Measurements from ENCODE around the gene DCST2.
A peak's percentile ranks its signal among the peaks of the same experiment; 100 is the strongest.

The DCST2 gene

GRCh38 chr1:155076371-155076770 is 42.8 kb upstream of the DCST2 start:
- H3K4me3 ChIP-seq (ENCODE audit: low read length), result no peak overlapping the region
- H3K9ac ChIP-seq (ENCODE audit: low read length), result no peak overlapping the region
- no peaks in the 10 kb centered on the region for H3K36me3 ChIP-seq (ENCODE audit: control insufficient read depth, insufficient read depth, low read length)
- peaks cover 9% of the 10 kb centered on the region for H3K4me1 ChIP-seq (ENCODE audit: control insufficient read depth, insufficient read depth, low read length)
- H3K27me3 ChIP-seq (ENCODE audit: control insufficient read depth, insufficient read depth, low read length), result peaks cover 15% of the 10 kb centered on the region
- H3K27ac ChIP-seq (ENCODE audit: low read depth, low read length), result no peak overlapping the region

DNA sequence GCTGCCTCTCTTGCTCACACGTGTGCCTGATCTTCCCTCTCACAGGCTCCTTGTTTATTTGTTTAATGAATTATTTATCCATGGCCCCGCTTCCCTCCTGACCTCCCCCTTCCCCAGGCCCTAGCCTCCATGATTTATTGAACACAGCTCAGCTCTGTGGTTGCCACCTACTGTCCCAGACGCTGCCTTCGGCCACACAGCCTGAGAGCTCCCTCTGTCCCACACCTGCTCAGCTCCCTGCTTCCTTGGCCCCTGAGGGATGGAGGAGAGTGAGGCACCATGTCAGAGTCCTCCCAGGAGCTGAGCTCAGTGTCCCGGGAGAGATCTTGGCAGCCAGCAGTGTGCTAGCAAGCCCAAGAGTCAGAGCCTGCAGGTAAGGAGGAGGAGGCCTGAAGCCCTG is 42.0 kb upstream of the DCST2 start:
- H3K36me3 ChIP-seq (ENCODE audit: control insufficient read depth, insufficient read depth, low read length), result no peaks in the 10 kb centered on the region
- H3K4me1 ChIP-seq (ENCODE audit: control insufficient read depth, insufficient read depth, low read length), result peaks cover 6% of the 10 kb centered on the region
- H3K27me3 ChIP-seq (ENCODE audit: control insufficient read depth, insufficient read depth, low read length), result peaks cover 10% of the 10 kb centered on the region
- no peak overlapping the region for H3K9ac ChIP-seq (ENCODE audit: low read length)
- H3K27ac ChIP-seq (ENCODE audit: low read depth, low read length), result no peak overlapping the region
- no peak overlapping the region for H3K4me3 ChIP-seq (ENCODE audit: low read length)

- Histone ChIP-seq H3K9ac (ENCODE audit: low read length) (no peak overlapping the region), H3K27me3 (ENCODE audit: control insufficient read depth, insufficient read depth, low read length) (no peaks in the 10 kb centered on the region), H3K4me3 (ENCODE audit: low read length) (no peak overlapping the region), H3K27ac (ENCODE audit: low read depth, low read length) (no peak overlapping the region), H3K4me1 (ENCODE audit: control insufficient read depth, insufficient read depth, low read length) (peaks cover 5% of the 10 kb centered on the region), H3K36me3 (ENCODE audit: control insufficient read depth, insufficient read depth, low read length) (peaks cover 5% of the 10 kb centered on the region)
These were observed 40.0 kb upstream of the DCST2 start for GRCh38 chr1:155073377-155074242.

DNA sequence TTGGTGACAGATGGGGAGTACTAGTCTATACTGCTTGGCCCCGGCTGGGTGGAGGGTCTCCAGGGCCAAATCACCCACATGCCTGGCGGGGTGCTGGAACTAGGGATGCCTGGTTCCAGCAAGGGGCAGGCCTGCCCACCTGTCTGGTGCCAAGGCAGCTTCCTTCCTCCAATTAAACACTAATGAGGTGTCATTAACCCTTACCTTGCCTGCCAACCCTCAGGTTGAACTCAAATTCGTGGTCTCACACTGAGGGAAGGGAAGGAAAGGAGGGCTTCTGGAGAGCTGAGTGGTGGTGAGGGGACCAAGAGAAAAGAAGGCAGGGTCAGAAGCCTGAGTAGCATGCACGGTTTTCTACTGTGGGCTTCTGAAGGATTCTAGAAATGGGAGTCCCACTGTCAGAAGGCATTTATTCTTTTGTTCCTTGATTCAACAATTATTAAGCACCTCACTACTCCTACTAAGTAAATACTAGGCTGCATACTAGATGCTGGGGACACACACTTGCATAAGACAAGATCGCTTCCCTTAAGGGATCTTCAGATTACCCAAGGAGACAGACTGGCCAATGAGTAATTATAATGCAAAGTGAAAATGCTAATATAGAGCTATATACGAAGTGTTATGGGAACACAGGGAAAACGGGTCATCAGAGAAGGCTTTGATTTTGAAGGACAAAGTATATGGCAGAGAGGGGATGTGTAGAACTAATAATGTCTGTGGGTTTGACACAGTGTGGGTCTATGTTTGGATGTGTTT is 39.1 kb upstream of the DCST2 start:
- Histone ChIP-seq H3K27ac (ENCODE audit: low read depth, low read length) (no peak overlapping the region), H3K4me3 (ENCODE audit: low read length) (no peak overlapping the region), H3K4me1 (ENCODE audit: control insufficient read depth, insufficient read depth, low read length) (peaks cover 5% of the 10 kb centered on the region), H3K9ac (ENCODE audit: low read length) (no peak overlapping the region), H3K27me3 (ENCODE audit: control insufficient read depth, insufficient read depth, low read length) (no peaks in the 10 kb centered on the region), H3K36me3 (ENCODE audit: control insufficient read depth, insufficient read depth, low read length) (peaks cover 6% of the 10 kb centered on the region)

- Histone ChIP-seq H3K27ac (ENCODE audit: low read depth, low read length) (no peak overlapping the region), H3K9ac (ENCODE audit: low read length) (no peak overlapping the region)
These were observed 38.1 kb upstream of the DCST2 start for GRCh38 chr1:155071701-155072100.

DNA sequence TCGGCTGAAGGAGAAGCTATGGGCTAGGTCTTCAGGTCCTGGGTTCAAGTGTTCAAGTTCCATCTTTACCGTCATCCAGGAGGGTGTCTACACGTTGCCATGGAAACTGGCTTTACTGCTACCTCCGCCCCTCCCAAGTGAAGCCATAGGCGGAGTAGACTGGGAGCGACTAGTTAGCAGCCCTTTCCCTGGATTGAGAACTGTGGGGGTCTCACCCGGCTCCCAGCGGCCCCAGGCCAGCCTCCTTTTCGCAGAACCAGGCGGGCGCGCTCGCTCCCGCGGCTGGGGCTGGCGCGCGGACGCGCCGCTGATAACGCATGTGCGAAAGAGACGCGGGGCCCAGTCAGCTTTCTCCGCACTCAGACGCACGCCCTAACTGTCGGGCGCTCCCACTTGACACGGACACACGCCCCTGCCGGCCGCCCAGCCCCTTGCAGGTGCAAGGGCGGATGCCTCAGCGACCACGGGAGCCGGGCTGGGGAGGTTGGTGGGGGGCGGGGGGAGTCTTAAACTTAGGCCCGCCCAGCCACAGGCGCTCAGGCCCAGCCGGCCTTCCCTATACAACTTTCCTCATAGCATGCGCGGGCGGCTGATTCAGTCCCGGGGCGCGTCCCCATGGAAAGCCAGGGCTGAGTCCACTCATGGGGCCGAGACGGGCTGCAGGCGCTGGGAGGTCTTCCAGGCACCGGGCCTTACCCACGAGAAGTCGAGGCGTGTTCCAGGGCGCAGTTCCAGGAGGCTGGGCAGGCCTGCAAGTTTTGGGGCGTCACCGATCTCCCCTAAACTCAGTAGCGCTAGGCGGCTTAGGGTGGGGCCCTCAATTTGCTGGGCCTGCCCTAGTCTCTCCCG is 37.4 kb upstream of the DCST2 start:
- H3K36me3 ChIP-seq (ENCODE audit: control insufficient read depth, insufficient read depth, low read length), result peaks cover 8% of the 10 kb centered on the region
- peaks cover 5% of the 10 kb centered on the region for H3K4me1 ChIP-seq (ENCODE audit: control insufficient read depth, insufficient read depth, low read length)
- H3K4me3 ChIP-seq (ENCODE audit: low read length), result peak overlapping the region; percentile 76
- H3K27me3 ChIP-seq (ENCODE audit: control insufficient read depth, insufficient read depth, low read length), result no peaks in the 10 kb centered on the region
- H3K27ac ChIP-seq (ENCODE audit: low read depth, low read length), result peak overlapping the region; percentile 34
- peak overlapping the region; percentile 68 for H3K9ac ChIP-seq (ENCODE audit: low read length)

More at GRCh38 chr1:155071701-155072100, 38.1 kb upstream of the DCST2 start:
- Histone ChIP-seq H3K4me3 (ENCODE audit: low read length) (peak overlapping the region; percentile 76), H3K36me3 (ENCODE audit: control insufficient read depth, insufficient read depth, low read length) (peaks cover 8% of the 10 kb centered on the region), H3K27me3 (ENCODE audit: control insufficient read depth, insufficient read depth, low read length) (no peaks in the 10 kb centered on the region), H3K4me1 (ENCODE audit: control insufficient read depth, insufficient read depth, low read length) (peaks cover 5% of the 10 kb centered on the region)

DNA sequence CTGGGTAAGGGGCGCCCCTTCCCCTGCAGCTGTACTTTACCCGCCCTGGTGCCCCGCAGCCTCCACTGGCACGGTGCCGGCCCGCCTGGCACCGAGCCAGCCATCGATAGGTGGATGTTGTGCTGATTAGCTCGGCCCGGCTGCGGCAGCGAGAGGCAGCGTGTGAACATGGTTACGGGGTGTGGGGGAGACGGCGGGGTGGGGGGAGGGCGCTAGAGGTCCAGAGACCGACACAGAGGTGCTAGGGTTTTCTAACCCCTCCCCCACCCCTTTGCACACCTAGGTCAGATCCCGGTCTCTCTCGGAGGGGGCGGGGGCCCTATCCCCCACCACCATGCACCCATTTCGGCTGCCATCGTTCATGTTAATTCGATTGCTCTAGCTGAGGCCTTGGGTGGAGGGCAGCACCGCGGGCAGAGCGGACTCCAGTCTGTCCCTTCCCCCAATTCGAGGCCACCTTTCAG is 36.6 kb upstream of the DCST2 start:
- H3K36me3 ChIP-seq (ENCODE audit: control insufficient read depth, insufficient read depth, low read length), result peaks cover 8% of the 10 kb centered on the region

GRCh38 chr1:155069551-155070157 is 36.1 kb upstream of the DCST2 start:
- Histone ChIP-seq H3K4me1 (ENCODE audit: control insufficient read depth, insufficient read depth, low read length) (peaks cover 5% of the 10 kb centered on the region), H3K27me3 (ENCODE audit: control insufficient read depth, insufficient read depth, low read length) (no peaks in the 10 kb centered on the region), H3K4me3 (ENCODE audit: low read length) (no peak overlapping the region), H3K9ac (ENCODE audit: low read length) (no peak overlapping the region), H3K36me3 (ENCODE audit: control insufficient read depth, insufficient read depth, low read length) (peaks cover 8% of the 10 kb centered on the region), H3K27ac (ENCODE audit: low read depth, low read length) (no peak overlapping the region)

More for the DNA sequence above, 36.6 kb upstream of the DCST2 start:
- no peaks in the 10 kb centered on the region for H3K27me3 ChIP-seq (ENCODE audit: control insufficient read depth, insufficient read depth, low read length)
- peaks cover 5% of the 10 kb centered on the region for H3K4me1 ChIP-seq (ENCODE audit: control insufficient read depth, insufficient read depth, low read length)
- peak overlapping the region; percentile 76 for H3K4me3 ChIP-seq (ENCODE audit: low read length)
- no peak overlapping the region for H3K27ac ChIP-seq (ENCODE audit: low read depth, low read length)
- H3K9ac ChIP-seq (ENCODE audit: low read length), result peak overlapping the region; percentile 68

- Histone ChIP-seq H3K27ac (ENCODE audit: low read depth, low read length) (no peak overlapping the region), H3K36me3 (ENCODE audit: control insufficient read depth, insufficient read depth, low read length) (peaks cover 8% of the 10 kb centered on the region), H3K4me3 (ENCODE audit: low read length) (no peak overlapping the region), H3K9ac (ENCODE audit: low read length) (no peak overlapping the region), H3K27me3 (ENCODE audit: control insufficient read depth, insufficient read depth, low read length) (no peaks in the 10 kb centered on the region), H3K4me1 (ENCODE audit: control insufficient read depth, insufficient read depth, low read length) (peaks cover 5% of the 10 kb centered on the region)
These were observed 35.0 kb upstream of the DCST2 start for GRCh38 chr1:155068599-155068998.

- H3K36me3 ChIP-seq (ENCODE audit: control insufficient read depth, insufficient read depth, low read length), result peaks cover 8% of the 10 kb centered on the region
- no peaks in the 10 kb centered on the region for H3K27me3 ChIP-seq (ENCODE audit: control insufficient read depth, insufficient read depth, low read length)
- H3K9ac ChIP-seq (ENCODE audit: low read length), result no peak overlapping the region
- no peak overlapping the region for H3K4me3 ChIP-seq (ENCODE audit: low read length)
- no peak overlapping the region for H3K27ac ChIP-seq (ENCODE audit: low read depth, low read length)
- H3K4me1 ChIP-seq (ENCODE audit: control insufficient read depth, insufficient read depth, low read length), result peaks cover 12% of the 10 kb centered on the region
These were observed 33.2 kb upstream of the DCST2 start for GRCh38 chr1:155066777-155067176.

DNA sequence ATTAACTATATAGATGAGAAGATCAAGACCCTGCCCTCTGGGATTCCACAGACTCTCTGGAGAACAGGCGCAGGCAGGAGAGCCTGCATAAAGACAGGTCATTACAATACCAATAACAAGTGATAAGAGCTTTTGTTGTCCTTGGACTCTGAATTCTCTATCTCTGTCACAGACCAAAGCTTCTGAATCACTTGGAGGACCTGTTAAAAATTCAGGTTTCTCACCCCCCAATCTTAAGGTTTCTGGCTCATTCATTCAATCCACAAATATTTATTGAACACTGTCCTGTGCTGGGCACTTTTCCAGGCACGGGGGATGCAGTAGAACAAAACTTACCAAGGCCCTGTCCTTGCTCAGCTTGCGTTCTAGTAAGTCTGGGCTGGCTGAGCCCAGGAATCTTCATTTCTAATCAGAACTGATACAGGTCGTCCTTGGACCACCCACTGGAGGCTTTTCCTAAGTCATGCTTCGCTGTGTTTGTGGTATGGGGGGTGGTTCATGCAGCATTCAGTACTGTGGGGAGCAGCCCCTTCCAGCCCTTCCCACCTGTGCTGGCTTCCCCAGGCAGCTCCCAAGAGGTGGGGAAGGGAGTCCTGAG is 31.4 kb upstream of the DCST2 start:
- H3K27me3 ChIP-seq (ENCODE audit: control insufficient read depth, insufficient read depth, low read length), result no peaks in the 10 kb centered on the region
- H3K27ac ChIP-seq (ENCODE audit: low read depth, low read length), result no peak overlapping the region
- H3K4me3 ChIP-seq (ENCODE audit: low read length), result no peak overlapping the region
- peaks cover 9% of the 10 kb centered on the region for H3K4me1 ChIP-seq (ENCODE audit: control insufficient read depth, insufficient read depth, low read length)
- H3K36me3 ChIP-seq (ENCODE audit: control insufficient read depth, insufficient read depth, low read length), result peaks cover 11% of the 10 kb centered on the region
- no peak overlapping the region for H3K9ac ChIP-seq (ENCODE audit: low read length)
